ENCODE data around the gene CMBL. TPM values are rescaled to one million over a fixed set of nuclear protein-coding genes. Genes with fewer than 3 reads are reported as not detected.

Gene CMBL
- total and polyA plus RNA-seq, 2 of the 13 experiments (the other 11 are each of a cell fraction or from before 2014, with no cell fraction given): 11.5 to 17.0 TPM

GRCh38 chr5:10307206-10308148 lies at the start of gene CMBL (continued):
- TF ChIP-seq ZBTB46 (CRISPR knock-in tag; IDR thresholded peaks at IDR 0.05; ENCODE audit: borderline replicate concordance) (no peak), KLF9 (CRISPR knock-in tag; IDR thresholded peaks at IDR 0.05; ENCODE audit: low read depth) (no peak), ETV5 (CRISPR knock-in tag; IDR thresholded peaks at IDR 0.05; ENCODE audit: borderline replicate concordance) (no peak), TIGD3 (CRISPR knock-in tag; IDR thresholded peaks at IDR 0.05; ENCODE audit: borderline replicate concordance) (no peak), TCF7 (IDR thresholded peaks at IDR 0.05; ENCODE audit: low read depth) (no peak), XRCC5 (optimal IDR thresholded peaks at IDR 0.05; ENCODE audit: low read length) (no peak), PRDM10 (CRISPR knock-in tag; IDR thresholded peaks at IDR 0.05; ENCODE audit: low read depth) (0 out of 2 replicates have a peak, but pooled peaks have one; percentile 34), RNF219 (CRISPR knock-in tag; IDR thresholded peaks at IDR 0.05) (no peak), ZHX2 (IDR thresholded peaks at IDR 0.05; ENCODE audit: low read depth) (no peak), ZHX2 (CRISPR knock-in tag; IDR thresholded peaks at IDR 0.05; ENCODE audit: borderline replicate concordance) (no peak), ZBTB20 (CRISPR knock-in tag; IDR thresholded peaks at IDR 0.05; ENCODE audit: borderline replicate concordance, low read depth) (no peak)

Data from HepG2 (cell line).